Left lung (tissue), 10 donors: ENCODE data around the gene TFAP2E. TPM values are rescaled to one million over a fixed set of nuclear protein-coding genes. Genes with fewer than 3 reads are reported as not detected.

ENCODE experiments used
- ATAC-seq: fragments of 200-7000 bp; cut with Tn5 transposase; one replicate; pipeline ENCODE4 v1.9.1; 2020; ENCODE audit warnings: moderate library complexity
- DNase-seq, 4 donors: peaks; one replicate each; pipeline ENCODE4 v3.0.0-alpha.2; 2013 to 2020
- H3K27ac ChIP-seq, 2 donors: fragments of 200-600 bp; sonication (generic) in 1 of 2; one replicate each; pipeline versions ENCODE4 v1.5.0 to v1.8.0; 2020 to 2021
- H3K27me3 ChIP-seq, 2 donors: fragments of 200-600 bp; sonication (generic) in 1 of 2; one replicate each; pipeline versions ENCODE4 v1.5.0 to v1.8.0; 2020 to 2021
- H3K36me3 ChIP-seq, 2 donors: fragments of 200-600 bp; sonication (generic) in 1 of 2; one replicate each; pipeline versions ENCODE4 v1.5.0 to v1.8.0; 2020 to 2021
- H3K4me1 ChIP-seq, 2 donors: fragments of 200-600 bp; one replicate each; pipeline ENCODE4 v1.8.0; 2021
- H3K4me3 ChIP-seq, 2 donors: fragments of 200-600 bp; sonication (generic) in 1 of 2; one replicate each; pipeline versions ENCODE4 v1.5.0 to v1.8.0; 2020 to 2021; ENCODE audit warnings: mild to moderate bottlenecking in 1 of 2
- H3K9me3 ChIP-seq, 2 donors: fragments of 200-600 bp; sonication (generic) in 1 of 2; one replicate each; pipeline versions ENCODE4 v1.5.0 to v1.8.0; 2020 to 2021
- intact Hi-C, 2 donors: fragments of 100-400 bp; cut with DNase I; formaldehyde crosslinking; loops; one replicate each; pipeline versions ENCODE4 v1.11.2 to v1.14.2; 2022
- polyA plus RNA-seq, 6 donors: library from polyadenylated mRNA; unstranded; fragments of 120-200 nt; gene quantifications; one replicate each; pipeline ENCODE4 v1.2.1, GENCODE V29; 2013; ENCODE audit not compliant: insufficient read length in 6 of 6
- total RNA-seq, 2 donors: library from RNA; stranded (reverse); fragmentation: NEBNext Ultra II Directional; extraction: Animal tissue kit (Norgen Biotek cat#: 25700); gene quantifications; one replicate each; pipeline ENCODE4 v1.2.1, GENCODE V29; 2021
- TF ChIP-seq, protein P1 (sequence below), 2 donors: fragments of 200-600 bp; sonication (generic) in 1 of 2; IDR thresholded peaks; one replicate each; pipeline versions ENCODE4 v1.5.0 to v1.8.0; 2021; ENCODE audit warnings: antibody characterized with exemption in 2 of 2
- donor health status: DM: no; HTN: yes; CAD: no.
- donor health status: DM: no; HTN: no; CAD: no.

TFAP2E gene
- total and polyA plus RNA-seq, 8 donors: 1.3 to 7.4 (median 3.5) TPM

DNA sequence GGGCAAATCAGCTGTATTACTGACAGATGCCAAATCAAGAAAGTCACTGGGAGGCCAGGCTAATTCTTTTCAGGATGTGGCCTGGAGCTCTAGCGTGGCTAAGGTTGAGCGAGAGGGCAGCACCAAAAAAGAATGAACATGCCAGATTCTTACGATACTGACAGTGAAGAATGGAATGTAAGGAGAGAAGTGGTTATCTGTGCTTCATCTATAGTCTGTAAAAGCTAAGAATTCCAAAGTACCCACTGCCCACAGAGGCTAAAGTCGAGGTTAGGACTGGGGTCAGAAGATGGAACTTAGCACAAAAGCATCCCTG lies 32.7 kb downstream of the TFAP2E start:
- H3K9me3 ChIP-seq: no peaks in the 10 kb centered on the region
- no peaks in the 10 kb centered on the region for H3K27me3 ChIP-seq
- no peak for ATAC-seq
- H3K4me1 ChIP-seq: no peaks in the 10 kb centered on the region
- intact Hi-C loops: no loop called here
- no peak for DNase-seq
- TF ChIP-seq, protein P1, sequence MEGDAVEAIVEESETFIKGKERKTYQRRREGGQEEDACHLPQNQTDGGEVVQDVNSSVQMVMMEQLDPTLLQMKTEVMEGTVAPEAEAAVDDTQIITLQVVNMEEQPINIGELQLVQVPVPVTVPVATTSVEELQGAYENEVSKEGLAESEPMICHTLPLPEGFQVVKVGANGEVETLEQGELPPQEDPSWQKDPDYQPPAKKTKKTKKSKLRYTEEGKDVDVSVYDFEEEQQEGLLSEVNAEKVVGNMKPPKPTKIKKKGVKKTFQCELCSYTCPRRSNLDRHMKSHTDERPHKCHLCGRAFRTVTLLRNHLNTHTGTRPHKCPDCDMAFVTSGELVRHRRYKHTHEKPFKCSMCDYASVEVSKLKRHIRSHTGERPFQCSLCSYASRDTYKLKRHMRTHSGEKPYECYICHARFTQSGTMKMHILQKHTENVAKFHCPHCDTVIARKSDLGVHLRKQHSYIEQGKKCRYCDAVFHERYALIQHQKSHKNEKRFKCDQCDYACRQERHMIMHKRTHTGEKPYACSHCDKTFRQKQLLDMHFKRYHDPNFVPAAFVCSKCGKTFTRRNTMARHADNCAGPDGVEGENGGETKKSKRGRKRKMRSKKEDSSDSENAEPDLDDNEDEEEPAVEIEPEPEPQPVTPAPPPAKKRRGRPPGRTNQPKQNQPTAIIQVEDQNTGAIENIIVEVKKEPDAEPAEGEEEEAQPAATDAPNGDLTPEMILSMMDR (IDR thresholded peaks at IDR 0.05): no peak
- no peak overlapping the region for H3K4me3 ChIP-seq
- H3K36me3 ChIP-seq: peaks cover 0 to 97% of the 10 kb centered on the region in 2 donors
- no peak overlapping the region for H3K27ac ChIP-seq

DNA sequence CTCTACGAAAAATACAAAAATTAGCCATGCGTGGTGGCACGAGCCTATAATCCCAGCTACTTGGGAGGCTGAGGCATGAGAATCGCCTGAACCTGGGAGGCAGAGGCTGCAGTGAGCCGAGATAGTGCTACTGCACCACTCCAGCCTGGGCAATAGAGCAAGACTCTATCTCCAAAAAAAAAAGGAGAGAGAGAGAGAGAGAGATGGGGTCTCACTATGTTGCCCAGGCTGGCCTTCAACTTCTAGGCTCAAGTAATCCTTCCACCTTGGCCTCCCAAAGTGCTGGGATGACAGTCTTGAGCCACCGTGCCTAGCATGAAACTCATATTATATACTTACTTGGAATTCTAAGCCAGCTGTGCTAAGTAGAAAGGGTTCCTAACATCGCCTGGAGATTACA lies 38.5 kb downstream of the TFAP2E start:
- Histone ChIP-seq H3K36me3 (peaks cover 0 to 81% of the 10 kb centered on the region in 2 donors), H3K27ac (no peak overlapping the region), H3K4me3 (no peak overlapping the region), H3K27me3 (no peaks in the 10 kb centered on the region), H3K4me1 (no peaks in the 10 kb centered on the region), H3K9me3 (no peaks in the 10 kb centered on the region)
- TF ChIP-seq, protein P1 (IDR thresholded peaks at IDR 0.05): no peak
- DNase-seq (no peak), ATAC-seq (no peak)
- intact Hi-C loops: no loop called here

DNA sequence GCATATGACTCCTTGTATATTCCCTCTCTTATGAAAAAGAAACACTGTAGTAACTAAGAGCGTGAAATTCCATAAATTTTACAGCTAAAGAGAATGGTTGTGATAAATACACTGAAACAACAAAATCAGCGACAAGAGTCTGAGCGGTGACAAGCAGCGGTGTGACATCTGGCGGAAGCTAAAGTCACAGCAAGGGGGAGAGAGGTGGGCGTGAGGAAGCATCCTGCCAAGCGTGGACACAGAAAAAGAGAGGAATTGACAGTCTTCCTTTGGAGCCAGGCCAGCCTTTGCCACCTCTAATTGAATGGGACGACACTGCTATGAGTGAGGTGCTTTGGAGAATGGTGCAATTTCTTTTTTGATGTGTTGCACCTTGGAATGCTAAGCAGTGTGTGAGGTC lies 42.3 kb downstream of the TFAP2E start:
- DNase-seq (no peak), ATAC-seq (no peak)
- TF ChIP-seq, protein P1 (IDR thresholded peaks at IDR 0.05): no peak
- H3K27ac ChIP-seq: no peak overlapping the region
- no peak overlapping the region for H3K4me3 ChIP-seq
- intact Hi-C loops: no loop called here
- no peaks in the 10 kb centered on the region for H3K27me3 ChIP-seq
- no peaks in the 10 kb centered on the region for H3K9me3 ChIP-seq
- H3K36me3 ChIP-seq: peaks cover 0 to 71% of the 10 kb centered on the region in 2 donors
- no peaks in the 10 kb centered on the region for H3K4me1 ChIP-seq

DNA sequence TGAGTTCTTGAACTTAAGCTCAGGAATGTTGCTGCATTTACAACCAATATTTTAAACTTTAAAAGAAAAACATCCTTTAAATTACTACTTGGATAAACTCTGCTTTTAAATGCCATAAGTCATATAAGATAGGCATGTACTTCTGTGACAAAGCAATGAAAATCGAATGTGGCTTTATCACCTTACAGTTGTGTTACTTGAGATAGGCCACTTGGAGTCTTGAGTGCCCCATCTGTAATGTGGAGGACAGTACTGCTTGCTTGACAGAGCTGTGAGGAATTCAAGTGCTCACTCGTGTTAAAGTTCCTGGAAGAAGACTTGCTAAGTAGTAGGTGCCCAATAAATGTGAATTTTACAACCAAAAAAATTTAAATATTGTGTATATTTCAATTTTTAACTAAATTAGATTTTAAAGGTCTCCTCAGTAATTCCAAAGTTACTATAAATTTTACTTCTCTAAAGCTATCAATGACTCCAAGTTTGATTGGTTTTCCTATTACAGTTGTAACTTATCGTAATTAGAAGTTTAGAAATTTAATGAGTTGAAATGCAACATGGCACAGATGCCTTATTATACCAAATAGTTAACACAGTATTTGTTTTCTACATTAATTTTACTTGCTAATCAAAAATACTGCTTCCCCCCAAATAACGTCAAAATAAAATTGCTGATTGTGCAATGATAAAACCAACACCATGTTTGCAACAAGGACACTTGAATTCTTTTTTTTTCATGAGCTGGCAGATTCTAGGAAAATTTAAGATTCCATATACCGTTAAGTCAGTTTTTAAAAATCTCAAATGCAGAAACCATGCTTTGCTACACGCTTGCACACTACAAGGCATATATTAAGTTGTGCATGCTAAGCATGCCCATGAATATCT lies 46.4 kb downstream of the TFAP2E start:
- H3K4me3 ChIP-seq: no peak overlapping the region
- H3K36me3 ChIP-seq: peaks cover 0 to 66% of the 10 kb centered on the region in 2 donors
- TF ChIP-seq, protein P1 (IDR thresholded peaks at IDR 0.05): no peak
- H3K27me3 ChIP-seq: no peaks in the 10 kb centered on the region
- DNase-seq (no peak), ATAC-seq (no peak)
- H3K9me3 ChIP-seq: no peaks in the 10 kb centered on the region
- H3K27ac ChIP-seq: no peak overlapping the region
- no peaks in the 10 kb centered on the region for H3K4me1 ChIP-seq
- intact Hi-C loops: no loop called here

DNA sequence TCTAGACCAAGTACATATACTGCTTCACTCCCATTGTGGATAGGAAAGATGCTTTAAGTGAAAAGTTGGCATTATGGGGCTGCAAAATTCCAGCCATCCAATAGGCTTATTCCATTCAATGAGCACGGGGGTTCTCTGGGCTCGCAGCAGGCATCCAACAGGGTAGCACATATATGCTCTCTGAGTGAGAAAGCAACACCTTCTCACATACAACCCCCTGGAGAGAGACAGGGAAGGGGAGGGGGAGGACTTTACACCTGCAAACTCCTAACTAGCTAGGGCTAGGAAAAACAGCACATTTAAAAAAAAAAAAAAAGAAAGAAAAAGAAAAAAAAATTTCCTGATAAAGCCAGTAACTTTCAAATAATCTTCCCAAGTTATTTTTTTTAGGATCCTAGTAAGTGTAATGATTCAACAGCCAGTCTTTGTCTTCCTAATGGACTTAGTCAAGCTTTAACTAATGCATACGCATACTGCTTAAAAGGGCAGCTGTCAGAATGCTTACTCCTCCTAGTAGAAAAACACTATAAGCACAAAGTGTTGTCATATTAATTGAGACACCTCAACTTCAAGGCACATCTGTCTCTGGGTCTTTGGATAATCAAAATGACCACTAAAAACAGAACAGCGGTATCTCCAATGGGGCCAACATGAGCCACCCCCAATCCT lies 49.5 kb downstream of the TFAP2E start:
- ATAC-seq (no peak), DNase-seq (no peak)
- no peaks in the 10 kb centered on the region for H3K27me3 ChIP-seq
- H3K36me3 ChIP-seq: peaks cover 0 to 75% of the 10 kb centered on the region in 2 donors
- intact Hi-C loops: no loop called here
- no peak overlapping the region for H3K27ac ChIP-seq
- no peak overlapping the region for H3K4me3 ChIP-seq
- no peaks in the 10 kb centered on the region for H3K4me1 ChIP-seq
- TF ChIP-seq, protein P1 (IDR thresholded peaks at IDR 0.05): no peak
- H3K9me3 ChIP-seq: no peaks in the 10 kb centered on the region
